Mammary epithelial cell (primary cell): Measurements from ENCODE around the gene NT5C.

ENCODE experiments used
- EZH2 ChIP-seq: IDR thresholded peaks from 2 replicates; pipeline ENCODE4 v1.6.1; 2012; ENCODE audit warnings: low read length, inconsistent platforms, borderline replicate concordance
- TF ChIP-seq, protein P1 (sequence below), 2 donors: IDR thresholded peaks in 1 of 2; conservative IDR thresholded peaks in 1 of 2; 2 replicates each; pipeline ENCODE4 v1.5.1; 2011 to 2012; ENCODE audit warnings: inconsistent platforms in 2 of 2, low read length in 2 of 2, mild to moderate bottlenecking in 2 of 2, control low read depth in 1 of 2, low read depth in 1 of 2; ENCODE audit not compliant: insufficient read depth in 1 of 2; ENCODE audit errors: extremely low read depth in 1 of 2

DNA sequence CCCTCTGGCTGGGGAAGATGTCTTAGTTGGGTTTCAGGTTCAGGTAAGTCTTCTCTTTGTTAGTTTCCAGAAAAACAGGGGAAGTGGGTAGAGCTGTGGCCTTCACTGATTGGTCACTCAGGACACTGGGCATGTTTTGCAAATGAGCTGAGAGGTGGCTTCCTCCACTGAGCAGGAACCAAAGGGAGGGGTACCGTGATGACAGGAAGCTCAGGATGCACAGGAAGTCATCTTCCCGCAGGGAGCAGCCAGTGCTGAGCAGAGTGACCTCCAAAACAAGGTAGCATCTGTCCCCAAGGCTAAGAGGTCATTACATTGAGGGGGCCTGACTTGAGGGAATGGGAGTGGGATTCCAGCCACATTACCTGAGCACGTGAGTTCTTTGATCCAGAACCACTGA, 5.6 kb downstream of the NT5C start:
- TF ChIP-seq, protein P1, sequence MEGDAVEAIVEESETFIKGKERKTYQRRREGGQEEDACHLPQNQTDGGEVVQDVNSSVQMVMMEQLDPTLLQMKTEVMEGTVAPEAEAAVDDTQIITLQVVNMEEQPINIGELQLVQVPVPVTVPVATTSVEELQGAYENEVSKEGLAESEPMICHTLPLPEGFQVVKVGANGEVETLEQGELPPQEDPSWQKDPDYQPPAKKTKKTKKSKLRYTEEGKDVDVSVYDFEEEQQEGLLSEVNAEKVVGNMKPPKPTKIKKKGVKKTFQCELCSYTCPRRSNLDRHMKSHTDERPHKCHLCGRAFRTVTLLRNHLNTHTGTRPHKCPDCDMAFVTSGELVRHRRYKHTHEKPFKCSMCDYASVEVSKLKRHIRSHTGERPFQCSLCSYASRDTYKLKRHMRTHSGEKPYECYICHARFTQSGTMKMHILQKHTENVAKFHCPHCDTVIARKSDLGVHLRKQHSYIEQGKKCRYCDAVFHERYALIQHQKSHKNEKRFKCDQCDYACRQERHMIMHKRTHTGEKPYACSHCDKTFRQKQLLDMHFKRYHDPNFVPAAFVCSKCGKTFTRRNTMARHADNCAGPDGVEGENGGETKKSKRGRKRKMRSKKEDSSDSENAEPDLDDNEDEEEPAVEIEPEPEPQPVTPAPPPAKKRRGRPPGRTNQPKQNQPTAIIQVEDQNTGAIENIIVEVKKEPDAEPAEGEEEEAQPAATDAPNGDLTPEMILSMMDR (conservative IDR thresholded peaks at IDR 0.05 in 1 of 2, IDR thresholded peaks at IDR 0.05 in 1 of 2; ENCODE audit: extremely low read depth in 1 of 2, insufficient read depth in 1 of 2, low read depth in 1 of 2, low read length in 2 of 2), result no peak
- TF ChIP-seq EZH2, result no peak
